T1000 (cell line): Measurements from ENCODE around the gene SUCLG2.

ENCODE experiments used
- DNase-seq: peaks from one replicate; lab custom pipeline; 2025; ENCODE audit warnings: mixed read lengths; lab: John Stamatoyannopoulos, UW

Gene SUCLG2

GRCh38 chr3:67384760-67385397, 269.5 kb downstream of the SUCLG2 start:
- no peak for DNase-seq

- DNase-seq: no peak
These were observed 270.4 kb downstream of the SUCLG2 start for GRCh38 chr3:67384016-67384415.

- DNase-seq: no peak
These were observed 271.0 kb downstream of the SUCLG2 start for GRCh38 chr3:67383379-67383778.

GRCh38 chr3:67382536-67382935, 271.9 kb downstream of the SUCLG2 start:
- no peak for DNase-seq

- DNase-seq: no peak
These were observed 272.6 kb downstream of the SUCLG2 start for GRCh38 chr3:67381667-67382272.

GRCh38 chr3:67380118-67380517, 274.3 kb downstream of the SUCLG2 start:
- no peak for DNase-seq

- DNase-seq: no peak
These were observed 277.1 kb downstream of the SUCLG2 start for GRCh38 chr3:67377299-67377698.

- no peak for DNase-seq
These were observed 278.0 kb downstream of the SUCLG2 start for GRCh38 chr3:67376416-67376815.

- no peak for DNase-seq
These were observed 278.4 kb downstream of the SUCLG2 start for GRCh38 chr3:67375976-67376375.

GRCh38 chr3:67362686-67363085, 291.7 kb downstream of the SUCLG2 start:
- no peak for DNase-seq

GRCh38 chr3:67361770-67362169, 292.6 kb downstream of the SUCLG2 start:
- no peak for DNase-seq

GRCh38 chr3:67361323-67361722, 293.1 kb downstream of the SUCLG2 start:
- DNase-seq: no peak

- no peak for DNase-seq
These were observed 296.6 kb downstream of the SUCLG2 start for GRCh38 chr3:67357610-67358458.

- DNase-seq: no peak
These were observed 304.7 kb downstream of the SUCLG2 start for GRCh38 chr3:67349551-67350174.

GRCh38 chr3:67346081-67346480, 308.3 kb downstream of the SUCLG2 start:
- DNase-seq: no peak

GRCh38 chr3:67335813-67336212, 318.6 kb downstream of the SUCLG2 start:
- DNase-seq: no peak

GRCh38 chr3:67334588-67334987, 319.8 kb downstream of the SUCLG2 start:
- no peak for DNase-seq

- no peak for DNase-seq
These were observed 325.1 kb downstream of the SUCLG2 start for GRCh38 chr3:67329358-67329757.

- no peak for DNase-seq
These were observed 326.8 kb downstream of the SUCLG2 start for GRCh38 chr3:67327582-67327981.

- no peak for DNase-seq
These were observed 329.2 kb downstream of the SUCLG2 start for GRCh38 chr3:67325231-67325630.
